GM18511 (cell line): ENCODE results near the gene NUP214.
"Not testable (repeated sequence)": the region's sequence is repeated elsewhere in the genome, so short reads cannot be mapped to it uniquely, and the experiment has no call there.

Experiments used
- ATAC-seq: cut with Tn5 transposase; IDR thresholded peaks from one replicate; pipeline ENCODE4 v1.9.1; 2021; ENCODE audit warnings: mild to moderate bottlenecking, moderate library complexity; ENCODE audit not compliant: unreplicated experiment

NUP214 gene

DNA sequence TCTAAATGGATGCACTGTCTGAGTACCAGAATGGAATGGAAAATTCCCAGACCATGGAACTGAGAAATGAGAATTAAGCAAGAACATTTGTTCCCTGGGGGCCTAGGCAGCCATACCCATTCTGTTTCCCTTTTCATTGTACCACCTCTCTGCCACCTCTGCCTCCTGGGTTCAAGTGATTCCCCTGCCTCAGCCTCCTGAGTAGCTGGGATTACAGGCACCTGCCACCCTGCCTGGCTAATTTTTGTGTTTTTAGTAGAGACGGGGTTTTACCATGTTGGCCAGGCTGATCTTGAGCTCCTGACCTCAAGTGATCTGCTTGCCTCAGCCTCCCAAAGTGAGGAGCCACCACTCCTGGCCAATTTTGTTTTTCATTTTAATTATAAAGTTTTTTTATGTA is 33.3 kb downstream of the NUP214 start:
- ATAC-seq, result not testable (repeated sequence)

DNA sequence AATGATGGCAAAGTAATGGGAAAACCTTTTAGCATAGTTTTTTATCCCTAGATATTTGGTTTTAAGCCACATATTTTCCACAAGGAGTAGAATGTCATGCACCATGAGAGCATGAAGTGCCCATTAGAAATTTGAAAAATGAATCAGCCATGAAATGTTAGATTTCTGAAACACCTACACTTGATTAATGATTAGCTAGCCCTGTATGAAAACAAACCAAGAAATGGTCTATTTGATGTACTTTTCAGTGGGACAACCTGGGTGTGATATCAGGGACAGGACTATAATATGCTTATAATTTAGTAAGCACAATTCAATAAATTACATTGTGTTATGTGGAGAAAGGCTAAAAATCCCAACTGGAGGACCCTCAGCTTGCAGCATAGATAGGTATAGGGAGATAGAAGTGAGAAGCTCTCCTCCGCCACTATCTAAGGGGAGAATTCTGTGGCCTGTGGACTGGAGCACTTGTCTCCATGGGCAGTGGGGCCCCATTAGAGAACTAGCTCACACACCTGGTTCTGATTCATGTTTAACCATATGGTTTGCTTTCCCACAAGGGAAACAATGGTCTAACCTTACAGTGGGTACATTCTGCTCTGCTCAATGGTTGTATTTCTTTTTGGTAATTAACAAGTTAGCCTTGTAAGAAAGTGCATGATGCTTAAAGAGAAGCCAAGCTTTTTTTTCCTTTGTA is 35.2 kb downstream of the NUP214 start:
- ATAC-seq, result no peak

DNA sequence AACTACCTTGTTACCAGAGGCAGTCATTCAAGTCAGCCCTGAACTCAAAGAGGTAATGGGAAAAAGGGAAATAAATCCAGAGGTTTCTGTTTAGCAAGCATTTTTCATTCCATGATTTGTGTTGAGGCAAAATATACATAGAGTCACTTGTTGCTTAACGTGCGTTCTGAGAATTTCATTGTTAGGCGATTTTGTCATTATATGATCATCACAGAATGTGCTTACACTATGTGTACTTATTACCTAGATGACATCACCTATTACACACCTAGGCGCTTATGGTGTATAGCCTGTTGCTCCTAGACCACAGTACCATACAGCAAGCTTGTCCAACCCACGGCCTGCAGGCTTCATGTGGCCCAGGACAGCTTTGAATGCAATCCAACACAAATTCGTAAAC is 36.2 kb downstream of the NUP214 start:
- ATAC-seq, result no peak

- ATAC-seq, result no peak
These were observed 37.5 kb downstream of the NUP214 start for GRCh38 chr9:131162886-131163285.

DNA sequence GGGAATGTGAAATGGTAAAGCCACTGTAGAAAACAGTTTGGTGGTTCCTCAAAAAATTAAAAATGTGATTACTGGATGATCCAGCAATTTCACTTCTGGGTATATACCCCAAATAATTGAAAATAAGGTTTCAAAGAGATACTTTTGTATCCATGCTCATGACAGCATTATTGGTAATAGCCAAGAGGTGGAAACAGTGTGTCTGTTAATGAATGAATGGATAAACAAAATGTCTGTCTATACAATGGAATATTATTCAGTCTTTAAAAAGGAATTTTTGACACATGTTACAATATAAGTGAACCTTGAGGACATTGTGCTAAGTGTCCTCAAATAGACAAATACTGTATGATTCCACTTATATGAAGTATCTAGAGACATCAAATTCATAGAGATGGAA is 40.1 kb downstream of the NUP214 start:
- no peak for ATAC-seq

GRCh38 chr9:131167146-131167692 is 41.8 kb downstream of the NUP214 start:
- no peak for ATAC-seq

- ATAC-seq, result no peak
These were observed 42.5 kb downstream of the NUP214 start for GRCh38 chr9:131167936-131168335.

- no peak for ATAC-seq
These were observed 44.3 kb downstream of the NUP214 start for GRCh38 chr9:131169563-131170240.

DNA sequence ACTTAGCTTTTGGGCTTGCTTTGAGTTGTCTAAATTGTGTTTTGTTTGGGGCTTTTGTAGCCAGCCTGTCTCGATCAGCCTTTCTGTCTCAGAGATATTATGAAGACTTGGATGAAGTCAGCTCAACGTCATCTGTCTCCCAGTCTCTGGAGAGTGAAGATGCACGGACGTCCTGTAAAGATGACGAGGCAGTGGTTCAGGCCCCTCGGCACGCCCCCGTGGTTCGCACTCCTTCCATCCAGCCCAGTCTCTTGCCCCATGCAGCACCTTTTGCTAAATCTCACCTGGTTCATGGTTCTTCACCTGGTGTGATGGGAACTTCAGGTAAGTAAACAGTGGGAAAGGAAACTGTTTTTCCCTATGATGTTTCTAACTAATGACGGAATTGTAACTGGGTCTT is 48.6 kb downstream of the NUP214 start:
- no peak for ATAC-seq

- no peak for ATAC-seq
These were observed 49.4 kb downstream of the NUP214 start for GRCh38 chr9:131174681-131175239.

GRCh38 chr9:131177898-131178297 is 52.5 kb downstream of the NUP214 start:
- no peak for ATAC-seq

- no peak for ATAC-seq
These were observed 53.0 kb downstream of the NUP214 start for GRCh38 chr9:131178382-131178781.

GRCh38 chr9:131178926-131179325 is 53.5 kb downstream of the NUP214 start:
- no peak for ATAC-seq

- no peak for ATAC-seq
These were observed 54.3 kb downstream of the NUP214 start for GRCh38 chr9:131179561-131180219.

DNA sequence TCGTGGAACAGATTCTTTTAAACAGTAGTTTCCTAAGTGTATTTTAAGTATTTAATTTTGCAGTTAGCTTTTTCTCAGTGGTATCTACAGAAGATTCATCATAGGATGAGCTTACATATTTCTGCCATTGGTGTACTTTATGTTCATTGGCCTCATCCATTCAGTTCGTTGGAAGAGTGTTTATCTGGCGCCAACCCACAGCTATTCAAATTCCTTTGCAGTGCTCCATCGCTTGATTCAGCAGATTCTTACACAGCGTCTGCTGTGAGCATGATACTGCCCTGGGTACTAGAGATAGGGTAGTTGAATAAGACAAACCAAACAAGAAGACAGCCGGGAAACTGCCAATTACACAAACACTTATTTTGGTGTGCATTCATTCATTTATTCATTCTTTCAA is 55.1 kb downstream of the NUP214 start:
- ATAC-seq, result no peak

GRCh38 chr9:131181091-131181681 is 55.8 kb downstream of the NUP214 start:
- ATAC-seq, result no peak

- ATAC-seq, result no peak
These were observed 60.5 kb downstream of the NUP214 start for GRCh38 chr9:131185924-131186323.

DNA sequence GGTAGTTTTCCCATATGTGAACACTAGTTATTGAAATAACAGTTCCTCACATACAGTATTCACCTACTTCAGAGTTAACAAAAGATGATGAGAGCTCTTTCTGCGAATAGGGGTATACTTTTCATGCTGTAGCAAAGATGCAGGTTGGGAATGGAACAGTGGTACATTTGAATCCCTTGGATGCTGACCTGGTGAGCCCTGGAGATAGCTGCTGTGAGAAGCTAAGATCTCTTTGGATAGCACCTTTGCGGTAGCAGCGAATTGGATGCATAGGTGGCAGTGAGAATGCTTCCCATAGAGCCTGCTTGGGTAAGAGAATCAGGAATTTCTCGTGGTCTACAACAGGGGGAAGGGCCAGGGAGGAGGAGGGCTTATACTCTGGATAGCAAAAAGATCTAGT is 61.2 kb downstream of the NUP214 start:
- ATAC-seq, result no peak

DNA sequence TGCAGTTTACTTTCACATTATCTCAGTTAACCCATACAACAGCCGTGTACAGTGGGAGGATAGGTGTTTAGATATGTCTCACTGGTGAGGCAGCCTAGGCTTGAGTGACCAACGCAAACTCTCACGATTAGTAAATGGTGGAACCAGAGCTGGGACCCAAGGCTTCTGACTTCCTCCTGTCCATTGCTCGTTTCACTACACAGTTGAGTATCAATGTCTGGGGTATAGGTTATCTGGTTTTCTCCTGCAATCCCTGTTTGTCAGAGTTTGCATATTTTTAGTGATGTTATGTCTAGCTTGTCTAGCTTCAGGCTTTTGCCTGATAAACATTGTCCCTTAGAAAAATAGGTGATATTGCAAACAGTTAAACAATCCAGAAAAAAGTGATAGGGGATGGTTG is 62.6 kb downstream of the NUP214 start:
- no peak for ATAC-seq

DNA sequence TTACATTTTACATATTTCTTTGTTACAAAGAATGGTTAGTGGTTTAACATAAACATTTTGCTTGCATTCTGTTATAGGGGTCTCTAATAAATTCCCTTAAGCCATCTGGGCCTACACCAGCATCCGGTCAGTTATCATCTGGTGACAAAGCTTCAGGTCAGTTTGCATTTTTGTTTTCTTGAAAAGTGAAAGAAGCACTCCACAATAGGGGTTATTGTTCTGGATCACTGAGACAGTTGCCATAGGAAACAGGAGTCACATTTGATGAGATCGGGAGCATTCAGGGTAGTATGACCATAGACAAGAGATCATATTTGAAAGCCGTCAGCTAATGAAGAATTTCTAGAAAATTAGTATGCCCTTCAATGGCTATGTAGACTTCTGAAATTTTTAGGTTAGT is 63.6 kb downstream of the NUP214 start:
- ATAC-seq, result no peak

DNA sequence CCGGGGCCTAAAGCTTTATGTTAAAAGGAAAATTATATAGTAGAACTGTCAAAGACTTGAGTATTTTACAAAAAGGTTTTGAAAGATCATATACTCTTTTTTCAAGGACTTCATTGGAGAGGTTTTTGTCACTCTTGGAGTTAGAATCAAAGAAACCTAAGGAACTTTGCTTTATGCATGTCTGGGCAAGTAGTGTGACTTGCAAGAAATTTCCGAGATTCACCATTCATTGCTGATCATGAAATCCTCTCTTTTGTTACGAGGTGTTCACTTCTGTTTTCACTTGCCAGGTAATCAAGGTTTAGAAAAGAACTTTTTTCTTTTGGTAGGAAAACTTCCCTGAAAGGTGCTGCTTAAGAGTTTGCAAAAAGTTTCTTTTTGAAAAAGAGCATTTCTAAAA is 64.8 kb downstream of the NUP214 start:
- ATAC-seq, result no peak
